SK-N-SH treated with all-trans-retinoic acid at 6 μM for 48 hours (cell line): ENCODE data around the gene RAB1A.
"Not testable (repeated sequence)": the region's sequence is repeated elsewhere in the genome, so short reads cannot be mapped to it uniquely, and the experiment has no call there.

ENCODE experiments used
- ATAC-seq: fragments of 200-7000 bp; cut with Tn5 transposase; 3 replicates; pipeline ENCODE4 v1.9.1; 2020; ENCODE audit warnings: mild to moderate bottlenecking, moderate library complexity
- BACH2 ChIP-seq: fragments of 250-450 bp; sonication (Bioruptor Pico); IDR thresholded peaks from 2 replicates; pipeline ENCODE4 v1.9.0; 2021; ENCODE audit warnings: mild to moderate bottlenecking, borderline replicate concordance
- CSDC2 ChIP-seq: fragments of 250-450 bp; sonication (Bioruptor Pico); IDR thresholded peaks from 2 replicates; pipeline ENCODE4 v1.5.0; 2020; ENCODE audit warnings: mild to moderate bottlenecking, moderate library complexity
- CSRNP3 ChIP-seq: fragments of 250-450 bp; sonication (Bioruptor Pico); IDR thresholded peaks from 2 replicates; pipeline ENCODE4 v1.5.1; 2021; ENCODE audit warnings: mild to moderate bottlenecking, moderate library complexity
- ESRRG ChIP-seq: fragments of 250-450 bp; sonication (Bioruptor Pico); IDR thresholded peaks from 2 replicates; pipeline ENCODE4 v1.6.1; 2021; ENCODE audit warnings: mild to moderate bottlenecking
- GLIS3 ChIP-seq: fragments of 250-450 bp; sonication (Bioruptor Pico); IDR thresholded peaks from 2 replicates; pipeline ENCODE4 v1.5.0; 2020; ENCODE audit warnings: mild to moderate bottlenecking, moderate library complexity
- ISL1 ChIP-seq: fragments of 250-450 bp; sonication (Bioruptor Pico); IDR thresholded peaks from 2 replicates; pipeline ENCODE4 v2.1.2; 2022; ENCODE audit warnings: mild to moderate bottlenecking, moderate library complexity
- OSR1 ChIP-seq: fragments of 250-450 bp; sonication (Bioruptor Pico); IDR thresholded peaks from 2 replicates; pipeline ENCODE4 v1.8.0; 2022; ENCODE audit warnings: moderate library complexity, mild to moderate bottlenecking, inconsistent platforms
- PPARA ChIP-seq: fragments of 250-450 bp; sonication (Bioruptor Pico); IDR thresholded peaks from 2 replicates; pipeline ENCODE4 v1.5.0; 2020; ENCODE audit warnings: mild to moderate bottlenecking, borderline replicate concordance
- SNAI2 ChIP-seq: fragments of 250-450 bp; sonication (Bioruptor Pico); IDR thresholded peaks from 2 replicates; pipeline ENCODE4 v1.5.0; 2020; ENCODE audit warnings: mild to moderate bottlenecking, moderate library complexity
- TCF4 ChIP-seq: fragments of 250-450 bp; sonication (Bioruptor Pico); IDR thresholded peaks from 2 replicates; pipeline ENCODE4 v1.8.0; 2021; ENCODE audit warnings: mild to moderate bottlenecking, moderate library complexity, borderline replicate concordance
- TOX ChIP-seq: fragments of 250-450 bp; sonication (Bioruptor Pico); IDR thresholded peaks from 2 replicates; pipeline ENCODE4 v1.8.0; 2021; ENCODE audit warnings: mild to moderate bottlenecking, moderate library complexity, borderline replicate concordance
- TSHZ2 ChIP-seq: fragments of 250-450 bp; sonication (Bioruptor Pico); IDR thresholded peaks from 2 replicates; pipeline ENCODE4 v1.5.0; 2020; ENCODE audit warnings: mild to moderate bottlenecking, moderate library complexity
- ZC3H10 ChIP-seq: fragments of 250-450 bp; sonication (Bioruptor Pico); IDR thresholded peaks from 2 replicates; pipeline ENCODE4 v1.5.1; 2021; ENCODE audit warnings: mild to moderate bottlenecking, moderate library complexity
- ZFP3 ChIP-seq: fragments of 250-450 bp; sonication (Bioruptor Pico); IDR thresholded peaks from 2 replicates; pipeline ENCODE4 v1.5.0; 2020; ENCODE audit warnings: mild to moderate bottlenecking, moderate library complexity
- ZFP30 ChIP-seq: fragments of 450-650 bp; formaldehyde crosslinking; IDR thresholded peaks from 2 replicates; pipeline ENCODE4 v1.5.0; 2022; ENCODE audit warnings: mild to moderate bottlenecking, moderate library complexity
- ZNF565 ChIP-seq: fragments of 450-650 bp; formaldehyde crosslinking; conservative IDR thresholded peaks from 2 replicates; pipeline ENCODE4 v1.5.0; 2020; ENCODE audit warnings: low read depth, mild to moderate bottlenecking, moderate library complexity
- ZNF70 ChIP-seq: fragments of 450-650 bp; formaldehyde crosslinking; IDR thresholded peaks from 2 replicates; pipeline ENCODE4 v1.5.0; 2020; ENCODE audit warnings: mild to moderate bottlenecking, moderate library complexity
- ZNF8 ChIP-seq: fragments of 450-650 bp; formaldehyde crosslinking; IDR thresholded peaks from 2 replicates; pipeline ENCODE4 v1.5.0; 2020; ENCODE audit warnings: mild to moderate bottlenecking, moderate library complexity
- TF ChIP-seq, protein P1 (sequence below): fragments of 250-450 bp; sonication (Bioruptor Pico); IDR thresholded peaks from 2 replicates; pipeline ENCODE4 v1.5.1; 2020; ENCODE audit warnings: low read depth, mild to moderate bottlenecking, moderate library complexity
- TF ChIP-seq, protein P2 (sequence below): fragments of 250-450 bp; sonication (Bioruptor Pico); IDR thresholded peaks from 2 replicates; pipeline ENCODE4 v1.8.0; 2020; ENCODE audit warnings: mild to moderate bottlenecking, moderate library complexity, borderline replicate concordance
- TF ChIP-seq, protein P3 (sequence below): fragments of 250-450 bp; sonication (Bioruptor Pico); IDR thresholded peaks from 2 replicates; pipeline ENCODE4 v1.8.0; 2021; ENCODE audit warnings: low read depth, mild to moderate bottlenecking, moderate library complexity, borderline replicate concordance

Gene RAB1A

GRCh38 chr2:65134158-65134557, 4.3 kb upstream of the RAB1A start:
- no peak for ATAC-seq
- TF ChIP-seq BACH2 (CRISPR knock-in tag) (no peak), ZFP30 (CRISPR knock-in tag) (no peak), ZFP3 (no peak), OSR1 (no peak), ZNF70 (CRISPR knock-in tag) (no peak), ESRRG (CRISPR knock-in tag) (no peak), SNAI2 (no peak), TCF4 (CRISPR knock-in tag) (no peak), CSDC2 (CRISPR knock-in tag) (no peak), PPARA (no peak)

- ATAC-seq, result no peak
- TF ChIP-seq ZNF565 (CRISPR knock-in tag) (no peak), PPARA (no peak), ZNF8 (CRISPR knock-in tag) (no peak), TOX (CRISPR knock-in tag) (no peak), CSDC2 (CRISPR knock-in tag) (no peak), ZFP30 (CRISPR knock-in tag) (no peak), ZC3H10 (CRISPR knock-in tag) (no peak)
- TF ChIP-seq, protein P1, sequence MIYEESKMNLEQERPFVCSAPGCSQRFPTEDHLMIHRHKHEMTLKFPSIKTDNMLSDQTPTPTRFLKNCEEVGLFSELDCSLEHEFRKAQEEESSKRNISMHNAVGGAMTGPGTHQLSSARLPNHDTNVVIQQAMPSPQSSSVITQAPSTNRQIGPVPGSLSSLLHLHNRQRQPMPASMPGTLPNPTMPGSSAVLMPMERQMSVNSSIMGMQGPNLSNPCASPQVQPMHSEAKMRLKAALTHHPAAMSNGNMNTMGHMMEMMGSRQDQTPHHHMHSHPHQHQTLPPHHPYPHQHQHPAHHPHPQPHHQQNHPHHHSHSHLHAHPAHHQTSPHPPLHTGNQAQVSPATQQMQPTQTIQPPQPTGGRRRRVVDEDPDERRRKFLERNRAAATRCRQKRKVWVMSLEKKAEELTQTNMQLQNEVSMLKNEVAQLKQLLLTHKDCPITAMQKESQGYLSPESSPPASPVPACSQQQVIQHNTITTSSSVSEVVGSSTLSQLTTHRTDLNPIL, result no peak
- TF ChIP-seq, protein P2, sequence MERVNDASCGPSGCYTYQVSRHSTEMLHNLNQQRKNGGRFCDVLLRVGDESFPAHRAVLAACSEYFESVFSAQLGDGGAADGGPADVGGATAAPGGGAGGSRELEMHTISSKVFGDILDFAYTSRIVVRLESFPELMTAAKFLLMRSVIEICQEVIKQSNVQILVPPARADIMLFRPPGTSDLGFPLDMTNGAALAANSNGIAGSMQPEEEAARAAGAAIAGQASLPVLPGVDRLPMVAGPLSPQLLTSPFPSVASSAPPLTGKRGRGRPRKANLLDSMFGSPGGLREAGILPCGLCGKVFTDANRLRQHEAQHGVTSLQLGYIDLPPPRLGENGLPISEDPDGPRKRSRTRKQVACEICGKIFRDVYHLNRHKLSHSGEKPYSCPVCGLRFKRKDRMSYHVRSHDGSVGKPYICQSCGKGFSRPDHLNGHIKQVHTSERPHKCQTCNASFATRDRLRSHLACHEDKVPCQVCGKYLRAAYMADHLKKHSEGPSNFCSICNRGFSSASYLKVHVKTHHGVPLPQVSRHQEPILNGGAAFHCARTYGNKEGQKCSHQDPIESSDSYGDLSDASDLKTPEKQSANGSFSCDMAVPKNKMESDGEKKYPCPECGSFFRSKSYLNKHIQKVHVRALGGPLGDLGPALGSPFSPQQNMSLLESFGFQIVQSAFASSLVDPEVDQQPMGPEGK (CRISPR knock-in tag), result no peak
- TF ChIP-seq, protein P3, sequence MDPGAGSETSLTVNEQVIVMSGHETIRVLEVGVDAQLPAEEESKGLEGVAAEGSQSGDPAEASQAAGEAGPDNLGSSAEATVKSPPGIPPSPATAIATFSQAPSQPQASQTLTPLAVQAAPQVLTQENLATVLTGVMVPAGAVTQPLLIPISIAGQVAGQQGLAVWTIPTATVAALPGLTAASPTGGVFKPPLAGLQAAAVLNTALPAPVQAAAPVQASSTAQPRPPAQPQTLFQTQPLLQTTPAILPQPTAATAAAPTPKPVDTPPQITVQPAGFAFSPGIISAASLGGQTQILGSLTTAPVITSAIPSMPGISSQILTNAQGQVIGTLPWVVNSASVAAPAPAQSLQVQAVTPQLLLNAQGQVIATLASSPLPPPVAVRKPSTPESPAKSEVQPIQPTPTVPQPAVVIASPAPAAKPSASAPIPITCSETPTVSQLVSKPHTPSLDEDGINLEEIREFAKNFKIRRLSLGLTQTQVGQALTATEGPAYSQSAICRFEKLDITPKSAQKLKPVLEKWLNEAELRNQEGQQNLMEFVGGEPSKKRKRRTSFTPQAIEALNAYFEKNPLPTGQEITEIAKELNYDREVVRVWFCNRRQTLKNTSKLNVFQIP (CRISPR knock-in tag), result no peak
These were observed 3.7 kb upstream of the RAB1A start for GRCh38 chr2:65133626-65134025.

GRCh38 chr2:65132930-65133329, 3.0 kb upstream of the RAB1A start:
- not testable (repeated sequence) for ATAC-seq

GRCh38 chr2:65130664-65131175, 814 bp upstream of the RAB1A start:
- peak; percentile 63 for ATAC-seq
- TF ChIP-seq TSHZ2 (0 out of 2 replicates have a peak, but pooled peaks have one; percentile 42), GLIS3 (CRISPR knock-in tag) (0 out of 2 replicates have a peak, but pooled peaks have one; percentile 22), CSDC2 (CRISPR knock-in tag) (0 out of 2 replicates have a peak, but pooled peaks have one; percentile 23), ZFP3 (peak; percentile 29; the same call in 1 of the 2 replicates), BACH2 (CRISPR knock-in tag) (no peak), ISL1 (CRISPR knock-in tag) (no peak), TOX (CRISPR knock-in tag) (no peak)

GRCh38 chr2:65129286-65129825, 550 bp downstream of the RAB1A start:
- TF ChIP-seq CSRNP3 (CRISPR knock-in tag) (no peak), ZNF70 (CRISPR knock-in tag) (no peak), ISL1 (CRISPR knock-in tag) (no peak), ZNF8 (CRISPR knock-in tag) (no peak), ZC3H10 (CRISPR knock-in tag) (no peak), OSR1 (no peak), BACH2 (CRISPR knock-in tag) (no peak), ESRRG (CRISPR knock-in tag) (no peak)
- TF ChIP-seq, protein P1, result no peak
- ATAC-seq, result peak; percentile 22
